ENCODE data around the gene BST1. TPM values are rescaled to one million over a fixed set of nuclear protein-coding genes. Genes with fewer than 3 reads are reported as not detected.
A peak's percentile ranks its signal among the peaks of the same experiment; 100 is the strongest.
"Not testable (repeated sequence)": the region's sequence is repeated elsewhere in the genome, so short reads cannot be mapped to it uniquely, and the experiment has no call there.

The BST1 gene
- total RNA-seq, 3 donors from 2014 or later (not counting 1 experiment from before 2014, with no cell fraction given), result 1.8 to 6.4 (median 2.2) TPM

DNA sequence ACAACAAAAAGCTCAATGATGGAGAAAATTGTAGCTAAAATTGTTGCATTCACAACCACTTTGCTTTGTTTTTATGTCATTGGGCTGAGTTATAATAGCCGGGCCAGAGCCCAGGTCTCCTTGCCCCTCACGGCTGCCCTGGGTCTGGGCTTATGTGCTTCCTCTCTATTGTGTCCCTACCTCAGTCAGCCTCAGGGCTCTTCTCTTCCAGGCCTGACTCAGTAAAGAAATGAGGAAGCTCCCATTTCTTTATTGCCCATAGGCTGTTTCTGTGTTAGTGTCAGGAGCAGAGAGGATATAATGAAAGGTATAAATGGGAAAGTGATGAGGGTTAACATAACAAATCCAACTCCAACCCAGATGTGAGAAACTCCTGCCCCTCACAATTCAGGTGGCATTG, 18.0 kb downstream of the BST1 start:
- H3K27me3 Mint-ChIP-seq (ENCODE audit: low read depth in 2 of 2), result no peaks in the 10 kb centered on the region
- H3K4me3 ChIP-seq (ENCODE audit: low read length), result no peak overlapping the region
- no peak overlapping the region for H3K4me3 Mint-ChIP-seq
- no peaks in the 10 kb centered on the region for H3K36me3 ChIP-seq (ENCODE audit: control insufficient read depth, insufficient read depth, low read length)
- 93% methylated on average over 2 of the region's 2 CpGs for WGBS (ENCODE audit: insufficient coverage)
- H3K36me3 Mint-ChIP-seq, result no peaks in the 10 kb centered on the region
- no peaks in the 10 kb centered on the region for H3K9me3 ChIP-seq (ENCODE audit: control insufficient read depth, insufficient read depth, low read length)
- H3K27ac Mint-ChIP-seq, result no peak overlapping the region
- intact Hi-C loops (cut with micrococcal nuclease), result no loop called here
- DNase-seq (no peak), ATAC-seq (peak in 1 of 3 donors; percentile 32)
- no peaks in the 10 kb centered on the region for H3K9me3 Mint-ChIP-seq
- H3K27ac ChIP-seq (ENCODE audit: low read length), result no peak overlapping the region
- no peaks in the 10 kb centered on the region for H3K4me1 ChIP-seq (ENCODE audit: control insufficient read depth, insufficient read depth, low read length)
- H3K4me1 Mint-ChIP-seq, result peaks cover 7 to 13% of the 10 kb centered on the region in 2 donors
- no peaks in the 10 kb centered on the region for H3K27me3 ChIP-seq (ENCODE audit: control insufficient read depth, insufficient read depth, low read length)
- TF ChIP-seq, protein P1, sequence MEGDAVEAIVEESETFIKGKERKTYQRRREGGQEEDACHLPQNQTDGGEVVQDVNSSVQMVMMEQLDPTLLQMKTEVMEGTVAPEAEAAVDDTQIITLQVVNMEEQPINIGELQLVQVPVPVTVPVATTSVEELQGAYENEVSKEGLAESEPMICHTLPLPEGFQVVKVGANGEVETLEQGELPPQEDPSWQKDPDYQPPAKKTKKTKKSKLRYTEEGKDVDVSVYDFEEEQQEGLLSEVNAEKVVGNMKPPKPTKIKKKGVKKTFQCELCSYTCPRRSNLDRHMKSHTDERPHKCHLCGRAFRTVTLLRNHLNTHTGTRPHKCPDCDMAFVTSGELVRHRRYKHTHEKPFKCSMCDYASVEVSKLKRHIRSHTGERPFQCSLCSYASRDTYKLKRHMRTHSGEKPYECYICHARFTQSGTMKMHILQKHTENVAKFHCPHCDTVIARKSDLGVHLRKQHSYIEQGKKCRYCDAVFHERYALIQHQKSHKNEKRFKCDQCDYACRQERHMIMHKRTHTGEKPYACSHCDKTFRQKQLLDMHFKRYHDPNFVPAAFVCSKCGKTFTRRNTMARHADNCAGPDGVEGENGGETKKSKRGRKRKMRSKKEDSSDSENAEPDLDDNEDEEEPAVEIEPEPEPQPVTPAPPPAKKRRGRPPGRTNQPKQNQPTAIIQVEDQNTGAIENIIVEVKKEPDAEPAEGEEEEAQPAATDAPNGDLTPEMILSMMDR (IDR thresholded peaks at IDR 0.05), result no peak

DNA sequence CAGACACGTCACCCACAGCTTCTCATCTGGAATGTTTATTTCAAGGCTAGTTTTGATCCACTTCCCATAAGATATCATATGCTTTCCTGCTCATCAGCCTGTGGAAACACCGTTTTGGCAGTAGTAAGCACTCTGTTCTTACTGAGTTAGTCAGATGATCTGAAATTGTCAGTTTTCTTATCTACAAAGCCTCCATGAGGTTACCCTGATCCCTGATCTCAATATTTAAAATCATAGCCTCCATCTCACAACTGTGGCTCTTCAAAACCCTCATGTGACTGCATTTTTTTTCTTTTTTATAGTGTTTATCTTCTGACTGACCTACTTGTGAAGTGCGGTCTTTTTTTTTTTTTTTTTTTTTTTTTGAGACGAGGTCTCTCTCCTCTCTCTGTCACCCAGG, 22.7 kb downstream of the BST1 start:
- DNase-seq, result peak in 1 of 2 donors; percentile 14
- peak overlapping the region; percentile 78 to 85 for H3K27ac Mint-ChIP-seq
- H3K4me3 Mint-ChIP-seq, result peak overlapping the region; percentile 69

DNA sequence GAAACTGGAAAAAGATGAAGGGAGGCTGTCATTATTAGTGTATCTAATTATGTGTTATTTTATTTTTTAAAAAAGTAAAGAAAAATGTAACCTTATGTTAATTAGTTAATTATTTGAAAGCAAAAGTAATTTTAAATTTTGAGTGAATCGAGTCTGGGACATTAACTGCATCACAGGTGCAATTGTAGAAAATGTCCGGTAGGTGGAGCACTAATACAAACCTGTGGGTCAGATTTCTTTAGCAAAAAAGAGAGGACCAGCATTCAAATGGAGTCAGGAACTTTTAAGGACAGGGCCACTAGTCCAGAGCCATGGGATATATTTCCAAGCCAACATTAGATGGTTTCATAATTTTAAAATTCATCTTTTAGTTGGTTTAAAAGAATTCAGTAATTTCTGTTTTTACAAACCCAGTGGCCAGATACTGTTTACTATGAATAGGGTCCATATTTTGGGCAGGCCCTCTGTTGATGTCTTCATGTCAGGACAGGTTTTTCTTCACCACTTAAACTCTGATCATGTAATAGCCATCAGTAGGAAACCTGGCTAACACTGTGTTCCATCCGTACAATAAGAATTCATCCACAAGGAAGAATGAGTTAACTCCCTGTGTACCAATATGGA, 27.2 kb downstream of the BST1 start:
- ATAC-seq, result peak; percentile 76 to 83 (median 77)

More for the DNA sequence above, 22.7 kb downstream of the BST1 start:
- no peaks in the 10 kb centered on the region for H3K27me3 Mint-ChIP-seq (ENCODE audit: low read depth in 2 of 2)
- H3K9me3 Mint-ChIP-seq, result no peaks in the 10 kb centered on the region
- TF ChIP-seq, protein P1 (IDR thresholded peaks at IDR 0.05), result no peak
- no peak overlapping the region for H3K4me3 ChIP-seq (ENCODE audit: low read length)
- peak; percentile 62 to 73 (median 68) for ATAC-seq
- no peaks in the 10 kb centered on the region for H3K4me1 ChIP-seq (ENCODE audit: control insufficient read depth, insufficient read depth, low read length)
- no peaks in the 10 kb centered on the region for H3K9me3 ChIP-seq (ENCODE audit: control insufficient read depth, insufficient read depth, low read length)
- no peaks in the 10 kb centered on the region for H3K27me3 ChIP-seq (ENCODE audit: control insufficient read depth, insufficient read depth, low read length)
- peaks cover 13 to 18% of the 10 kb centered on the region in 2 donors for H3K4me1 Mint-ChIP-seq
- H3K36me3 Mint-ChIP-seq, result no peaks in the 10 kb centered on the region
- intact Hi-C loops (cut with micrococcal nuclease), result no loop called here
- WGBS (ENCODE audit: insufficient coverage), result 53% methylated on average over 4 of the region's 4 CpGs
- H3K36me3 ChIP-seq (ENCODE audit: control insufficient read depth, insufficient read depth, low read length), result no peaks in the 10 kb centered on the region
- no peak overlapping the region for H3K27ac ChIP-seq (ENCODE audit: low read length)

DNA sequence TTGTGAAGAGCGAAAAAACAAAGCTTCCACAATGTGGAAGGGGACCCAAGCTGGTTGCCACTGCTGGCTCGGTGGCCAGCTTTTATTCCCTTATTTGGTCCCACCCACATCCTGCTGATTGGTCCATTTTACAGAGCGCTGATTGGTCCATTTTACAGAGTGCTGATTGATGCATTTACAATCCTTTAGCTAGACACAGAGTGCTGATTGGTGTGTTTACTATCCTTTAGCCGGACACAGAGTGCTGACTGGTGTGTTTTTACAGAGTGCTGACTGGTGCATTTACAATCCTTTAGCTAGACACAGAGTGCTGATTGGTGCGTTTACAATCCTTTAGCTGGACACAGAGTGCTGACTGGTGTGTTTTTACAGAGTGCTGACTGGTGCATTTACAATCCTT, 30.2 kb downstream of the BST1 start:
- not testable (repeated sequence) for H3K4me3 Mint-ChIP-seq; H3K27ac Mint-ChIP-seq; H3K27ac ChIP-seq (ENCODE audit: low read length); DNase-seq; H3K27me3 ChIP-seq (ENCODE audit: control insufficient read depth, insufficient read depth, low read length); H3K36me3 Mint-ChIP-seq; H3K9me3 ChIP-seq (ENCODE audit: control insufficient read depth, insufficient read depth, low read length); H3K9me3 Mint-ChIP-seq; H3K36me3 ChIP-seq (ENCODE audit: control insufficient read depth, insufficient read depth, low read length); H3K4me3 ChIP-seq (ENCODE audit: low read length); H3K4me1 ChIP-seq (ENCODE audit: control insufficient read depth, insufficient read depth, low read length); ATAC-seq
- WGBS (ENCODE audit: insufficient coverage), result 72% methylated on average over 5 of the region's 5 CpGs
- intact Hi-C loops (cut with micrococcal nuclease), result loop anchor here (5.0 kb wide), 2 partner anchors 74 to 149 kb away; no protein-coding TSS in a partner anchor
- H3K27me3 Mint-ChIP-seq (ENCODE audit: low read depth in 2 of 2), result peaks cover 4 to 10% of the 10 kb centered on the region in 2 donors
- peaks cover 22 to 32% of the 10 kb centered on the region in 2 donors for H3K4me1 Mint-ChIP-seq

More for the DNA sequence above, 27.2 kb downstream of the BST1 start:
- H3K36me3 Mint-ChIP-seq, result no peaks in the 10 kb centered on the region
- Histone ChIP-seq H3K4me3 (ENCODE audit: low read length) (no peak overlapping the region), H3K4me1 (ENCODE audit: control insufficient read depth, insufficient read depth, low read length) (no peaks in the 10 kb centered on the region), H3K27me3 (ENCODE audit: control insufficient read depth, insufficient read depth, low read length) (no peaks in the 10 kb centered on the region), H3K9me3 (ENCODE audit: control insufficient read depth, insufficient read depth, low read length) (no peaks in the 10 kb centered on the region), H3K36me3 (ENCODE audit: control insufficient read depth, insufficient read depth, low read length) (no peaks in the 10 kb centered on the region), H3K27ac (ENCODE audit: low read length) (no peak overlapping the region)
- H3K27me3 Mint-ChIP-seq (ENCODE audit: low read depth in 2 of 2), result peaks cover 4 to 8% of the 10 kb centered on the region in 2 donors
- intact Hi-C loops (cut with micrococcal nuclease), result loop anchor here (1.0 to 5.0 kb wide), 6 partner anchors 26 to 271 kb away; no protein-coding TSS in a partner anchor
- H3K9me3 Mint-ChIP-seq, result no peaks in the 10 kb centered on the region
- DNase-seq, result peak in 1 of 2 donors; percentile 74
- H3K4me3 Mint-ChIP-seq, result no peak overlapping the region
- no peak overlapping the region for H3K27ac Mint-ChIP-seq
- WGBS (ENCODE audit: insufficient coverage), result 12% methylated on average over 2 of the region's 3 CpGs
- H3K4me1 Mint-ChIP-seq, result peaks cover 27 to 28% of the 10 kb centered on the region in 2 donors
- TF ChIP-seq, protein P1 (IDR thresholded peaks at IDR 0.05), result peak; percentile 98
